ENCODE results near the gene CABP1. TPM values are rescaled to one million over a fixed set of nuclear protein-coding genes. Genes with fewer than 3 reads are reported as not detected.

The CABP1 gene
- total and polyA plus RNA-seq, 2 donors (not counting 3 experiments of a cell fraction or from before 2014, with no cell fraction given): 0.07 to 0.31 TPM

DNA sequence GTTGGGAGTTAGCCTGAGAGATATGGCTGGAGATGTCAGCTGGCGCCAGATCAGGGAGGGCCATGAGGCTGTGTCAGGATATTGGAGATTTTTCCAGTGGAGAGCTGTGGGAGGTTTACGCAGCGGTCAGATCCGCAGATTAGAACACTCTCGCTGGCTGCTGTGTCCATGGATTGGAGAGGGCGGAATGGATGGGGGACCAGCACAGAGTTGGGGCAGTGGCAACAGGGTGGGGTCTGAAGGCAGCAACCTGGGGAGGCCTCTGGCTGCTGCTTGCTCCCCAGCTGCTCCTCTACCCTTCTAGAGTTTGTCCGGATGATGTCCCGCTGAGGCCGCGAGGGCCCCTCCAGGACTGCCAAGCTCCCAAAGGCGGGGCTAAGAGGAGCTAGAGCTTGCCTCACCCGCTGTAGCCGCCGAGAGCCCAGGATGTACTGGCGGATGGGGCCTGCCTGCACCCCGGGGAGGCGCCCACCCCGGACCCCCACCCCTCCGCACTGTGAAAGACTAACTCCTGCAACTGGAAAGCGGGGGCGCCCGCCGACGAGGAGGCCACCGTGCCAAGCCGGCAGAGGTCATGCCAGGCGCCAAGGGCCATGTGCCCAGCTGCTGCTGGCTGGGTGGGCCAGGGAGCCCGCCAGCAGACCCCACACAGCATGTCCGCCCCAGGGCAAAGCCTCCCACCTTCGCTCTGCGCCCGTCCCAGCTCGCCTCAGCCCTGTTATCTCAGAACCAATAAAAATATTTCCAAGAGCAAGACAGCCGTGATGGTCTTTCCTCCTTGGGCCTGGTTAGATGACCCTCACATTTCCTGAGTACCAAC is 26.4 kb downstream of the CABP1 start:
- Histone ChIP-seq H3K27me3 (ENCODE audit: control insufficient read depth in 2 of 2, insufficient read depth in 2 of 2, low read length in 2 of 2) (peaks cover 0 to 3% of the 10 kb centered on the region in 2 experiments), H3K36me3 (ENCODE audit: control insufficient read depth in 2 of 2, extremely low read depth in 1 of 2, insufficient read depth in 2 of 2, low read length in 2 of 2) (no peaks in the 10 kb centered on the region), H3K9me1 (replicated peaks; ENCODE audit: control insufficient read depth, extremely low read depth, insufficient read depth, low read length) (no peaks in the 10 kb centered on the region), H2AFZ (ENCODE audit: low read depth, low read length) (no peak overlapping the region), H3K9ac (replicated peaks; ENCODE audit: extremely low read depth, insufficient read depth, low read length) (no peak overlapping the region), H3K27ac (ENCODE audit: insufficient read depth, low read depth, low read length) (no peak overlapping the region), H3K4me3 (replicated peaks in 1 of 3; ENCODE audit: insufficient read depth in 1 of 3, low read depth in 1 of 3, low read length in 3 of 3) (no peak overlapping the region), H3K4me1 (ENCODE audit: control insufficient read depth, extremely low read depth, insufficient read depth, low read length) (no peaks in the 10 kb centered on the region), H4K20me1 (replicated peaks; ENCODE audit: control insufficient read depth, extremely low read depth, insufficient read depth, low read length) (no peaks in the 10 kb centered on the region), H3K4me2 (ENCODE audit: insufficient read depth, low read length) (no peak overlapping the region), H3K79me2 (ENCODE audit: control insufficient read depth, insufficient read depth, low read length) (no peaks in the 10 kb centered on the region), H3K9me3 (replicated peaks; ENCODE audit: control insufficient read depth, insufficient read depth, low read length) (no peaks in the 10 kb centered on the region)
- BruUV-seq (replicated peaks): no TSS peak
- CTCF ChIA-PET: interaction anchor here (0.6 to 1.8 kb wide), 3 partner anchors 14 to 492 kb away, joined by 6 to 7 read pairs (median 7); no protein-coding TSS in a partner anchor
- intact Hi-C loops (cut with micrococcal nuclease): no loop called here
- dilution Hi-C loops (cut with MboI; ENCODE audit: extremely low pct_ligation_motif_present, low sequenced_read_pairs): no loop called here
- DNase-seq (ENCODE audit: low read depth, low spot score) (no peak), FAIRE-seq (no peak)
- TF ChIP-seq EZH2 (IDR thresholded peaks at IDR 0.05; ENCODE audit: borderline replicate concordance, low read depth, low read length, severe bottlenecking): no peak
- TF ChIP-seq FOS (IDR thresholded peaks at IDR 0.05; ENCODE audit: borderline replicate concordance, insufficient read depth, low read length): no peak
- TF ChIP-seq MYC (IDR thresholded peaks at IDR 0.05; ENCODE audit: low read depth, low read length): no peak
- TF ChIP-seq, protein P1, sequence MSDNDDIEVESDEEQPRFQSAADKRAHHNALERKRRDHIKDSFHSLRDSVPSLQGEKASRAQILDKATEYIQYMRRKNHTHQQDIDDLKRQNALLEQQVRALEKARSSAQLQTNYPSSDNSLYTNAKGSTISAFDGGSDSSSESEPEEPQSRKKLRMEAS (IDR thresholded peaks at IDR 0.05; ENCODE audit: insufficient read depth, insufficient read length): no peak
- no peak for TF ChIP-seq POLR2A (IDR thresholded peaks at IDR 0.05; ENCODE audit: low read depth, low read length)
- TF ChIP-seq, protein P2, sequence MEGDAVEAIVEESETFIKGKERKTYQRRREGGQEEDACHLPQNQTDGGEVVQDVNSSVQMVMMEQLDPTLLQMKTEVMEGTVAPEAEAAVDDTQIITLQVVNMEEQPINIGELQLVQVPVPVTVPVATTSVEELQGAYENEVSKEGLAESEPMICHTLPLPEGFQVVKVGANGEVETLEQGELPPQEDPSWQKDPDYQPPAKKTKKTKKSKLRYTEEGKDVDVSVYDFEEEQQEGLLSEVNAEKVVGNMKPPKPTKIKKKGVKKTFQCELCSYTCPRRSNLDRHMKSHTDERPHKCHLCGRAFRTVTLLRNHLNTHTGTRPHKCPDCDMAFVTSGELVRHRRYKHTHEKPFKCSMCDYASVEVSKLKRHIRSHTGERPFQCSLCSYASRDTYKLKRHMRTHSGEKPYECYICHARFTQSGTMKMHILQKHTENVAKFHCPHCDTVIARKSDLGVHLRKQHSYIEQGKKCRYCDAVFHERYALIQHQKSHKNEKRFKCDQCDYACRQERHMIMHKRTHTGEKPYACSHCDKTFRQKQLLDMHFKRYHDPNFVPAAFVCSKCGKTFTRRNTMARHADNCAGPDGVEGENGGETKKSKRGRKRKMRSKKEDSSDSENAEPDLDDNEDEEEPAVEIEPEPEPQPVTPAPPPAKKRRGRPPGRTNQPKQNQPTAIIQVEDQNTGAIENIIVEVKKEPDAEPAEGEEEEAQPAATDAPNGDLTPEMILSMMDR (IDR thresholded peaks at IDR 0.05; ENCODE audit: extremely low read depth in 1 of 2, insufficient read depth in 1 of 2, low read depth in 1 of 2, low read length in 2 of 2): no peak
- no peak for TF ChIP-seq JUN (IDR thresholded peaks at IDR 0.05; ENCODE audit: borderline replicate concordance, insufficient read depth, insufficient read length, low read depth)
- no peak for TF ChIP-seq GATA2 (IDR thresholded peaks at IDR 0.05; ENCODE audit: insufficient read depth, insufficient read length, low read depth, low read length)
- TF ChIP-seq POLR2AphosphoS5 (IDR thresholded peaks at IDR 0.05; ENCODE audit: insufficient read depth, low read depth, low read length): no peak
- POLR2A ChIA-PET: interaction anchor here (0.7 kb wide), 1 partner anchor 10 kb away, joined by 3 read pairs; no protein-coding TSS in a partner anchor

All from endothelial cell of umbilical vein (primary cell).